Fibroblast of lung (primary cell): ENCODE measurements around the gene CEP72. TPM values are rescaled to one million over a fixed set of nuclear protein-coding genes. Genes with fewer than 3 reads are reported as not detected.
"Not testable (repeated sequence)": the region's sequence is repeated elsewhere in the genome, so short reads cannot be mapped to it uniquely, and the experiment has no call there.

ENCODE experiments used
- DNase-seq, 2 donors: peaks; one replicate each; pipeline versions ENCODE4 v3.0.0 to v3.0.0-alpha.2; 2010; ENCODE audit warnings: low read depth in 2 of 2
- H2AFZ ChIP-seq: 2 replicates; pipeline ENCODE4 v1.5.1; 2012; ENCODE audit warnings: low read length, control low read depth, inconsistent platforms
- H3K27ac ChIP-seq: 2 replicates; pipeline ENCODE4 v1.5.1; 2011; ENCODE audit warnings: low read length, control low read depth; ENCODE audit not compliant: insufficient read depth
- H3K27me3 ChIP-seq: 2 replicates; pipeline ENCODE4 v1.5.1; 2011; ENCODE audit warnings: mild to moderate bottlenecking, low read length; ENCODE audit not compliant: control insufficient read depth, insufficient read depth
- H3K36me3 ChIP-seq: 2 replicates; pipeline ENCODE4 v1.5.1; 2011; ENCODE audit warnings: low read length; ENCODE audit not compliant: control insufficient read depth, insufficient read depth
- H3K4me1 ChIP-seq: 2 replicates; pipeline ENCODE4 v1.5.1; 2011; ENCODE audit warnings: low read length; ENCODE audit not compliant: control insufficient read depth, insufficient read depth; ENCODE audit errors: extremely low read depth
- H3K4me2 ChIP-seq: 2 replicates; pipeline ENCODE4 v1.5.1; 2011; ENCODE audit warnings: low read length, control low read depth; ENCODE audit not compliant: insufficient read depth; ENCODE audit errors: extremely low read depth
- H3K4me3 ChIP-seq, 4 experiments: fragments of 200-600 bp in 1 of 4; sonication (generic) in 1 of 4; replicated peaks in 1 of 4; 2 replicates each; pipeline ENCODE4 v1.5.1; 2011 to 2016; ENCODE audit warnings: low read length in 4 of 4, low read depth in 3 of 4, mild to moderate bottlenecking in 3 of 4, control low read depth in 2 of 4, inconsistent platforms in 1 of 4, mixed read lengths in 1 of 4; ENCODE audit not compliant: insufficient read depth in 1 of 4; ENCODE audit errors: control extremely low read depth in 1 of 4
- H3K79me2 ChIP-seq: 2 replicates; pipeline ENCODE4 v1.5.1; 2012; ENCODE audit warnings: mild to moderate bottlenecking, low read length, inconsistent platforms; ENCODE audit not compliant: control insufficient read depth, insufficient read depth
- H3K9ac ChIP-seq: 2 replicates; pipeline ENCODE4 v1.5.1; 2011; ENCODE audit warnings: mild to moderate bottlenecking, low read length, control low read depth; ENCODE audit not compliant: insufficient read depth
- H3K9me3 ChIP-seq: 2 replicates; pipeline ENCODE4 v1.5.1; 2012; ENCODE audit warnings: low read depth, low read length; ENCODE audit not compliant: control insufficient read depth, insufficient read depth
- H4K20me1 ChIP-seq: 2 replicates; pipeline ENCODE4 v1.5.1; 2011; ENCODE audit warnings: low read length; ENCODE audit not compliant: control insufficient read depth, insufficient read depth; ENCODE audit errors: extremely low read depth
- EZH2 ChIP-seq: IDR thresholded peaks from 2 replicates; pipeline ENCODE4 v1.5.1; 2012; ENCODE audit warnings: low read length, control low read depth, mild to moderate bottlenecking; ENCODE audit errors: missing control alignments
- polyA plus RNA-seq, 2 donors: library from polyadenylated mRNA; depleted of rRNA in 1 of 2; stranded (reverse) in 1 of 2; unstranded in 1 of 2; fragments of >200 nt; gene quantifications; 2 replicates each; pipeline ENCODE4 v1.2.1, GENCODE V29; 2011 to 2012; ENCODE audit warnings: missing spikeins in 1 of 2
- total RNA-seq: library from RNA; depleted of rRNA; stranded (reverse); fragments of >200 nt; gene quantifications from 2 replicates; pipeline ENCODE4 v1.2.1, GENCODE V29; 2014
- TF ChIP-seq, protein P1 (sequence below), 2 donors: IDR thresholded peaks in 1 of 2; conservative IDR thresholded peaks in 1 of 2; 1 replicate in 1 of 2; 2 replicates in 1 of 2; pipeline ENCODE4 v1.5.1; 2011 to 2012; ENCODE audit warnings: low read length in 2 of 2, control low read depth in 1 of 2, inconsistent platforms in 1 of 2, low read depth in 1 of 2, mild to moderate bottlenecking in 1 of 2

Gene CEP72
- total and polyA plus RNA-seq, 2 donors (not counting 1 experiment from before 2014, with no cell fraction given), result 0.92 to 2.5 TPM

DNA sequence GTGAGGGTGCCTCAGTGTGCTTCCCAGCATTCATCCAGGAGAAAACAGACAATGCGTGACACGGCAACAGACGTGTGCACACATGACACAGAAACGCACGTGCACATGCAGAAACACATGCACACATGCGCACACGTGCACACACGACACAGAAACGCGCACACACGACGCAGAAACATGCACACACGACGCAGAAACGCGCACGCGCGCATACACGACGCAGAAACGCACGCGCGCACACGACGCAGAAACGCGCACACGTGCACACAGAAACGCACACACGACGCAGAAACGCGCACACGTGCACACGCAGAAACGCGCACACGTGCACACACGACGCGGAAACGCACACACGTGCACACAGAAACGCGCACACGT, 64.5 kb downstream of the CEP72 start:
- Histone ChIP-seq H3K4me2 (no peak overlapping the region), H3K27ac (no peak overlapping the region), H3K4me1 (peaks cover 4% of the 10 kb centered on the region), H3K9ac (no peak overlapping the region), H3K9me3 (no peaks in the 10 kb centered on the region), H4K20me1 (no peaks in the 10 kb centered on the region), H2AFZ (no peak overlapping the region), H3K4me3 (no peak overlapping the region), H3K36me3 (no peaks in the 10 kb centered on the region), H3K27me3 (peaks cover 5% of the 10 kb centered on the region), H3K79me2 (no peaks in the 10 kb centered on the region)
- DNase-seq, result no peak
- TF ChIP-seq, protein P1, sequence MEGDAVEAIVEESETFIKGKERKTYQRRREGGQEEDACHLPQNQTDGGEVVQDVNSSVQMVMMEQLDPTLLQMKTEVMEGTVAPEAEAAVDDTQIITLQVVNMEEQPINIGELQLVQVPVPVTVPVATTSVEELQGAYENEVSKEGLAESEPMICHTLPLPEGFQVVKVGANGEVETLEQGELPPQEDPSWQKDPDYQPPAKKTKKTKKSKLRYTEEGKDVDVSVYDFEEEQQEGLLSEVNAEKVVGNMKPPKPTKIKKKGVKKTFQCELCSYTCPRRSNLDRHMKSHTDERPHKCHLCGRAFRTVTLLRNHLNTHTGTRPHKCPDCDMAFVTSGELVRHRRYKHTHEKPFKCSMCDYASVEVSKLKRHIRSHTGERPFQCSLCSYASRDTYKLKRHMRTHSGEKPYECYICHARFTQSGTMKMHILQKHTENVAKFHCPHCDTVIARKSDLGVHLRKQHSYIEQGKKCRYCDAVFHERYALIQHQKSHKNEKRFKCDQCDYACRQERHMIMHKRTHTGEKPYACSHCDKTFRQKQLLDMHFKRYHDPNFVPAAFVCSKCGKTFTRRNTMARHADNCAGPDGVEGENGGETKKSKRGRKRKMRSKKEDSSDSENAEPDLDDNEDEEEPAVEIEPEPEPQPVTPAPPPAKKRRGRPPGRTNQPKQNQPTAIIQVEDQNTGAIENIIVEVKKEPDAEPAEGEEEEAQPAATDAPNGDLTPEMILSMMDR (conservative IDR thresholded peaks at IDR 0.05 in 1 of 2, IDR thresholded peaks at IDR 0.05 in 1 of 2; ENCODE audit: low read depth in 1 of 2, low read length in 2 of 2), result no peak
- TF ChIP-seq EZH2, result no peak

DNA sequence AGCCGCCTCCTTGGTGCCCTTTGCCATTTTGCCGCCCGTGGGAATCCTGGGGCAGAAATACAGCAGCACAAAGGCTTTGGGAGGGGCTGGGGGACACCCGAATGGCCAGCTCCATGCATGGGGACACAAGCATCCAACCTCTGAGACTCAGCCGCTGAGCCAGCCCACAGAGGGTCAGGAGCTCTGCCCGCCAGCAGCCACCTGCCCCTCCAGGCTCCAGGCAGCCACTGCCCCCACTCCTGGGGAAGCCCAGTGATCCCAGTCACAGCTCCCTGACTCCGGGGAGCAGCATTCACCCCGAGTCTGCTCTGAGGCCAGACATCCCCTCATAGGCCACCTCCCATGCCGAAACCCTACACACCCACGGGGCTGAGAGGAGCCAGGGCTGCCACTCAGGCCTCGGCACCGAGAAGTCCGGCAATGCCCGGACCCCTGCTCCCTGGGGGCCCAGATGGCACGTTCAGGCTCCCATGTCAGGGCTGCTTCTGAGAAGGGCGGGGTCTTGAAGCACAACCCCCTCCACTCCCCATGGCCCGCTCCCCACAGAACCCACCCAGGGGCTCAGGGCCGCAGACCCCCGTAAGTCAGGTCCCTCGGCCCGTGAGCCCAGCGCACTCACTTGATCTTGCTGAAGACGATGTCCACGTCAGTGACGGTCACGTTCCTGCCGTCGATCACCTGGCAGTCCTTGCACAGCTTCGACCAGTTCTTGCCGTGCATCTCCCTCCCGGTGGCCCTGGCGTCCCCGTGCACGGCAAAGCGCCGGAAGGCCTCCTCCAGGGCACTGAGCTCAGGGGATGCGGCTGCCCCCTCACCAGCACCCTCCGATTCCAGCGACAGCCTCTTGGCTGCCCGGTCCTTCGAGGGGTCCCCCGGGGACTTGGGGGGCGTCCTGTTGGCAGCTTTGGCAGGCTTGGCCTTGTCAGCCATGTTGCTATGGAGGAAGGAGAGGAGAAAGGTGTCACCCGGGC, 65.3 kb downstream of the CEP72 start:
- Histone ChIP-seq H3K9ac (no peak overlapping the region), H3K79me2 (no peaks in the 10 kb centered on the region), H3K4me1 (peaks cover 4% of the 10 kb centered on the region)

DNA sequence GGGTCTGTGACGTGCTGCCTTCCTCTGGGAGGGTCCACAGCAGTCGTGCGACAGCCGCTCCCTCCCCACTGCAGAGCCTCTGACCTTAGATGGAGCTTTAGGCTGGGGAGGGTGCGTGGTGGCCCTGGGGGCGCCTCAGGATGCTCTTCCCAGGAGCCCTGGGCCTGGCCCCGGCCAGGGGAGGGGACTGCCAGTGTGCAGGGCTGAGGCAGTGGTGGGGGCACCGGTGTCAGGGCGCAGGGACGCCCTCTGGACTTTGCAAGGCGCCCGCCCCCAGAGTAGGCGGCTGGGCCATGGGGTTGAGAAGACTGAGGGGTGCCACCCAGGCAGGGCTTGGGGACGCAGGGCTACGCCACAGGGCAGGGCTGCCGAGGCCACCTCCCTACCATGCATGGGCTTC, 66.4 kb downstream of the CEP72 start:
- not testable (repeated sequence) for H3K27ac ChIP-seq, DNase-seq, H3K36me3 ChIP-seq, H3K27me3 ChIP-seq, H3K79me2 ChIP-seq, H4K20me1 ChIP-seq, H2AFZ ChIP-seq, H3K9ac ChIP-seq, H3K9me3 ChIP-seq, H3K4me2 ChIP-seq, H3K4me3 ChIP-seq, H3K4me1 ChIP-seq

More for the DNA sequence above, 65.3 kb downstream of the CEP72 start:
- Histone ChIP-seq H3K27me3 (peaks cover 3% of the 10 kb centered on the region), H3K4me2 (no peak overlapping the region), H3K9me3 (no peaks in the 10 kb centered on the region), H3K4me3 (no peak overlapping the region), H4K20me1 (no peaks in the 10 kb centered on the region), H2AFZ (no peak overlapping the region), H3K36me3 (no peaks in the 10 kb centered on the region), H3K27ac (no peak overlapping the region)
- TF ChIP-seq, protein P1 (conservative IDR thresholded peaks at IDR 0.05 in 1 of 2, IDR thresholded peaks at IDR 0.05 in 1 of 2; ENCODE audit: low read depth in 1 of 2, low read length in 2 of 2), result no peak
- no peak for TF ChIP-seq EZH2
- no peak for DNase-seq

DNA sequence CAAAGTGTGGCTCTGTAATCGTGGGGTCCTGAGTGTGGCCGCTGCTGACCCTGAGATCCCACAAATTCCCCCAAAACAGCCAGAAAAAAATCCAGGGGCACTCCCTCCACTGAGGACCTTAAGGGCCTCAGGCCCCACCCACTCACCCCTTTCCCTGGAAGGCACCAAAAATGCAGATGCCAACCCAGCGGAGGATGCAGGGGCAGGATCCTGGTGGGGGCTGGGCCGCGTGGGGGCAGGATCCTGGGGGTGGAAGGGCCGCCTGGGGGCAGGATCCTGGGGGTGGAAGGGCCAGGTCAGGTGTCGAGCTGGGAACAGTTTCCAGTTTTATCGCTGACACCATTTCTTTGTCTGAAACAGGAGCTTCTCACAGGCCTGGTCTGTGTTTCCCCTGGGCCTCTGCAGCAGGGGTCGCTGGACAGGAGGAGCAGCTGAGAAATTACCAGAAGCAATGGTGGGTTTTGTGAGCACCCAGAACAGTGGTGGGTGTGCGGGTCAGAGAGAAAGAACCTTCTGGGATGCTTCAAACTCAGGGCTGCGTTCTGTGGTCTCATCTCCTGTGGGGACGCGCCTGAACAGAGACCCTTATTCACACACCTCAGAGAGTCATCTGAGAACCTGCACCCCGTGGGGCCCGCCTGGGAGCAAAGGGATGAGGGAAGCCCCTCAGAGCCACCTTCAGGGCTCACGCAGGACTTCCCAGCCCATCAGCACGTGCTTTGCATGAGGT, 67.2 kb downstream of the CEP72 start:
- not testable (repeated sequence) for H4K20me1 ChIP-seq, H3K4me1 ChIP-seq

DNA sequence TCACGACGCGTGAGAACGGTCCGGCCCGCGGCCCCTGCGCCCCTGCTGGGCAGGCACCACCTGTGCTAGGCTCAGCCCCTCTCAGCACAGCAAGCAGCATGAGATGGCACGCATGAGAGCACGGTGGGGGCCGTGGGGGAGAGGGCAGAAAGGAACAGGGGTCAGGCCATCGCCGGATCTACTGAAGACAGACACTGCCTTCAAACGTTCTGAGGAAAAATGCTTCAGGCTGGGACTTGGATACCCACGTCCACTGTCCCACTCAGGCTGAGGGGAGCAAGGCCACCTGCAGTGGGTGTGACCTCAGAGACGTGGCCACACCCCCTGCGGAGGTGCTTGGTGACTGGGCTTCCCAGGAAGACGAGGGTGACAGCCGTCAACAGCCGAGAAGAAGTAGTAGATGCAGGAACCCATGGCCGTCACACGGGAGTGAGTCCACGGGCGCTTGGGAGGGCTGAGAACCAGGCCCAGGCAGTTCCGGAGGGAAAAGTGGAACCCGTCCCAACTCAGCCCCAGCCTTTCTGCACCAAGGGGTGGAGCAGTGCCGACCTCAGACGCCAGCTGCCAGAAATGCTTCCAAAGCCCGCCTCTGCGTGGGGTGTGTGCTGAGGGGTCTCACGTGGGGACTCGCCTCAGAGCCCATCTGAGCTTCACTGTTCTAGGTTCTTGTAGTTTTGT, 68.1 kb downstream of the CEP72 start:
- H3K4me2 ChIP-seq, H4K20me1 ChIP-seq, H2AFZ ChIP-seq, H3K79me2 ChIP-seq, DNase-seq, H3K36me3 ChIP-seq, H3K4me3 ChIP-seq, H3K4me1 ChIP-seq, H3K9me3 ChIP-seq, H3K27ac ChIP-seq, H3K9ac ChIP-seq, H3K27me3 ChIP-seq: not testable (repeated sequence)

More for the DNA sequence above, 67.2 kb downstream of the CEP72 start:
- not testable (repeated sequence) for H3K36me3 ChIP-seq, DNase-seq, H3K27me3 ChIP-seq, H2AFZ ChIP-seq, H3K27ac ChIP-seq, H3K79me2 ChIP-seq, H3K4me3 ChIP-seq, H3K4me2 ChIP-seq, H3K9ac ChIP-seq, H3K9me3 ChIP-seq
